H1 (cell line): ENCODE results near the gene DDI1. TPM values are rescaled to one million over a fixed set of nuclear protein-coding genes. Genes with fewer than 3 reads are reported as not detected.

Experiments
- CREB1 ChIP-seq: IDR thresholded peaks from 2 replicates; pipeline ENCODE4 v1.6.1; 2012; ENCODE audit warnings: inconsistent platforms
- CTCF ChIP-seq, 3 experiments: IDR thresholded peaks; 1 replicate in 2 of 3; 2 replicates in 1 of 3; pipeline versions ENCODE4 v1.5.1 to v1.6.1; 2011; ENCODE audit warnings: low read length in 3 of 3, mild to moderate bottlenecking in 3 of 3, inconsistent platforms in 2 of 3, low read depth in 1 of 3, moderate library complexity in 1 of 3; ENCODE audit not compliant: insufficient read depth in 1 of 3; ENCODE audit errors: control extremely low read depth in 1 of 3
- GTF2F1 ChIP-seq: IDR thresholded peaks from 2 replicates; pipeline ENCODE4 v1.6.1; 2012; ENCODE audit warnings: low read depth, low read length, improper control_type of control experiment, borderline replicate concordance
- SIN3A ChIP-seq, 2 experiments: IDR thresholded peaks in 1 of 2; conservative IDR thresholded peaks in 1 of 2; 2 replicates each; pipeline ENCODE4 v1.6.1; 2011 to 2012; ENCODE audit warnings: low read length in 2 of 2, improper control_type of control experiment in 1 of 2, low read depth in 1 of 2, mild to moderate bottlenecking in 1 of 2
- SP2 ChIP-seq: IDR thresholded peaks from 2 replicates; pipeline ENCODE4 v1.6.1; 2012; ENCODE audit warnings: mild to moderate bottlenecking, low read length, inconsistent platforms
- ZNF274 ChIP-seq: IDR thresholded peaks from 2 replicates; pipeline ENCODE4 v1.7.0; 2012; ENCODE audit warnings: low read length, borderline replicate concordance; ENCODE audit errors: extremely low read depth
- polyA plus RNA-seq, 7 experiments: library from polyadenylated mRNA; depleted of rRNA in 3 of 7; stranded (reverse) in 5 of 7; unstranded in 2 of 7; fragments of >200 nt in 5 of 7; fragments of 200-250 nt in 2 of 7; gene quantifications; 1 replicate in 5 of 7; 2 replicates in 1 of 7; 4 replicates in 1 of 7; pipeline versions ENCODE4 v1.2.1 to v1.2.3, GENCODE V29; 2011 to 2013; ENCODE audit warnings: missing spikeins in 2 of 7, mixed read lengths in 2 of 7
- total RNA-seq: library from RNA; stranded (reverse); fragmentation: NEBNext Ultra II Directional; extraction: Animal tissue kit (Norgen Biotek cat#: 25700); gene quantifications from 2 replicates; pipeline ENCODE4 v1.2.1, GENCODE V29; 2021
- TF ChIP-seq, protein P1 (sequence below): fragments of 300-600 bp; sonication (generic); IDR thresholded peaks from 2 replicates; pipeline ENCODE4 v1.7.1; 2012; ENCODE audit warnings: low read length, moderate library complexity, mild to moderate bottlenecking, inconsistent platforms; ENCODE audit not compliant: insufficient replicate concordance

DDI1 gene
- total and polyA plus RNA-seq, 2 of the 8 experiments (the other 6 are each of a cell fraction or from before 2014, with no cell fraction given): not detected

- TF ChIP-seq, protein P1, sequence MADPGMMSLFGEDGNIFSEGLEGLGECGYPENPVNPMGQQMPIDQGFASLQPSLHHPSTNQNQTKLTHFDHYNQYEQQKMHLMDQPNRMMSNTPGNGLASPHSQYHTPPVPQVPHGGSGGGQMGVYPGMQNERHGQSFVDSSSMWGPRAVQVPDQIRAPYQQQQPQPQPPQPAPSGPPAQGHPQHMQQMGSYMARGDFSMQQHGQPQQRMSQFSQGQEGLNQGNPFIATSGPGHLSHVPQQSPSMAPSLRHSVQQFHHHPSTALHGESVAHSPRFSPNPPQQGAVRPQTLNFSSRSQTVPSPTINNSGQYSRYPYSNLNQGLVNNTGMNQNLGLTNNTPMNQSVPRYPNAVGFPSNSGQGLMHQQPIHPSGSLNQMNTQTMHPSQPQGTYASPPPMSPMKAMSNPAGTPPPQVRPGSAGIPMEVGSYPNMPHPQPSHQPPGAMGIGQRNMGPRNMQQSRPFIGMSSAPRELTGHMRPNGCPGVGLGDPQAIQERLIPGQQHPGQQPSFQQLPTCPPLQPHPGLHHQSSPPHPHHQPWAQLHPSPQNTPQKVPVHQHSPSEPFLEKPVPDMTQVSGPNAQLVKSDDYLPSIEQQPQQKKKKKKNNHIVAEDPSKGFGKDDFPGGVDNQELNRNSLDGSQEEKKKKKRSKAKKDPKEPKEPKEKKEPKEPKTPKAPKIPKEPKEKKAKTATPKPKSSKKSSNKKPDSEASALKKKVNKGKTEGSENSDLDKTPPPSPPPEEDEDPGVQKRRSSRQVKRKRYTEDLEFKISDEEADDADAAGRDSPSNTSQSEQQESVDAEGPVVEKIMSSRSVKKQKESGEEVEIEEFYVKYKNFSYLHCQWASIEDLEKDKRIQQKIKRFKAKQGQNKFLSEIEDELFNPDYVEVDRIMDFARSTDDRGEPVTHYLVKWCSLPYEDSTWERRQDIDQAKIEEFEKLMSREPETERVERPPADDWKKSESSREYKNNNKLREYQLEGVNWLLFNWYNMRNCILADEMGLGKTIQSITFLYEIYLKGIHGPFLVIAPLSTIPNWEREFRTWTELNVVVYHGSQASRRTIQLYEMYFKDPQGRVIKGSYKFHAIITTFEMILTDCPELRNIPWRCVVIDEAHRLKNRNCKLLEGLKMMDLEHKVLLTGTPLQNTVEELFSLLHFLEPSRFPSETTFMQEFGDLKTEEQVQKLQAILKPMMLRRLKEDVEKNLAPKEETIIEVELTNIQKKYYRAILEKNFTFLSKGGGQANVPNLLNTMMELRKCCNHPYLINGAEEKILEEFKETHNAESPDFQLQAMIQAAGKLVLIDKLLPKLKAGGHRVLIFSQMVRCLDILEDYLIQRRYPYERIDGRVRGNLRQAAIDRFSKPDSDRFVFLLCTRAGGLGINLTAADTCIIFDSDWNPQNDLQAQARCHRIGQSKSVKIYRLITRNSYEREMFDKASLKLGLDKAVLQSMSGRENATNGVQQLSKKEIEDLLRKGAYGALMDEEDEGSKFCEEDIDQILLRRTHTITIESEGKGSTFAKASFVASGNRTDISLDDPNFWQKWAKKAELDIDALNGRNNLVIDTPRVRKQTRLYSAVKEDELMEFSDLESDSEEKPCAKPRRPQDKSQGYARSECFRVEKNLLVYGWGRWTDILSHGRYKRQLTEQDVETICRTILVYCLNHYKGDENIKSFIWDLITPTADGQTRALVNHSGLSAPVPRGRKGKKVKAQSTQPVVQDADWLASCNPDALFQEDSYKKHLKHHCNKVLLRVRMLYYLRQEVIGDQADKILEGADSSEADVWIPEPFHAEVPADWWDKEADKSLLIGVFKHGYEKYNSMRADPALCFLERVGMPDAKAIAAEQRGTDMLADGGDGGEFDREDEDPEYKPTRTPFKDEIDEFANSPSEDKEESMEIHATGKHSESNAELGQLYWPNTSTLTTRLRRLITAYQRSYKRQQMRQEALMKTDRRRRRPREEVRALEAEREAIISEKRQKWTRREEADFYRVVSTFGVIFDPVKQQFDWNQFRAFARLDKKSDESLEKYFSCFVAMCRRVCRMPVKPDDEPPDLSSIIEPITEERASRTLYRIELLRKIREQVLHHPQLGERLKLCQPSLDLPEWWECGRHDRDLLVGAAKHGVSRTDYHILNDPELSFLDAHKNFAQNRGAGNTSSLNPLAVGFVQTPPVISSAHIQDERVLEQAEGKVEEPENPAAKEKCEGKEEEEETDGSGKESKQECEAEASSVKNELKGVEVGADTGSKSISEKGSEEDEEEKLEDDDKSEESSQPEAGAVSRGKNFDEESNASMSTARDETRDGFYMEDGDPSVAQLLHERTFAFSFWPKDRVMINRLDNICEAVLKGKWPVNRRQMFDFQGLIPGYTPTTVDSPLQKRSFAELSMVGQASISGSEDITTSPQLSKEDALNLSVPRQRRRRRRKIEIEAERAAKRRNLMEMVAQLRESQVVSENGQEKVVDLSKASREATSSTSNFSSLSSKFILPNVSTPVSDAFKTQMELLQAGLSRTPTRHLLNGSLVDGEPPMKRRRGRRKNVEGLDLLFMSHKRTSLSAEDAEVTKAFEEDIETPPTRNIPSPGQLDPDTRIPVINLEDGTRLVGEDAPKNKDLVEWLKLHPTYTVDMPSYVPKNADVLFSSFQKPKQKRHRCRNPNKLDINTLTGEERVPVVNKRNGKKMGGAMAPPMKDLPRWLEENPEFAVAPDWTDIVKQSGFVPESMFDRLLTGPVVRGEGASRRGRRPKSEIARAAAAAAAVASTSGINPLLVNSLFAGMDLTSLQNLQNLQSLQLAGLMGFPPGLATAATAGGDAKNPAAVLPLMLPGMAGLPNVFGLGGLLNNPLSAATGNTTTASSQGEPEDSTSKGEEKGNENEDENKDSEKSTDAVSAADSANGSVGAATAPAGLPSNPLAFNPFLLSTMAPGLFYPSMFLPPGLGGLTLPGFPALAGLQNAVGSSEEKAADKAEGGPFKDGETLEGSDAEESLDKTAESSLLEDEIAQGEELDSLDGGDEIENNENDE: no peak
- TF ChIP-seq GTF2F1 (no peak), ZNF274 (no peak), SP2 (no peak), CTCF (IDR thresholded peaks at IDR 0.05; ENCODE audit: control extremely low read depth in 1 of 3, insufficient read depth in 1 of 3, low read depth in 1 of 3, low read length in 3 of 3) (no peak), SIN3A (conservative IDR thresholded peaks at IDR 0.05 in 1 of 2, IDR thresholded peaks at IDR 0.05 in 1 of 2; ENCODE audit: low read depth in 1 of 2, low read length in 2 of 2) (no peak), CREB1 (no peak)
- TF ChIP-seq, all 59 proteins: peak for 0
Measured at GRCh38 chr11:104043142-104043541, 6.7 kb downstream of the DDI1 start (continued).
